ENCODE measurements around the gene PITPNC1.
A peak's percentile ranks its signal among the peaks of the same experiment; 100 is the strongest.

Gene PITPNC1

GRCh38 chr17:67542219-67543114, 165.4 kb downstream of the PITPNC1 start:
- TF ChIP-seq CTCF (IDR thresholded peaks at IDR 0.05; ENCODE audit: insufficient read depth, low read depth, low read length, missing control alignments): no peak
- DNase-seq (ENCODE audit: low read depth): no peak
- no peak overlapping the region for H3K4me3 ChIP-seq (ENCODE audit: low read depth, low read length)

DNA sequence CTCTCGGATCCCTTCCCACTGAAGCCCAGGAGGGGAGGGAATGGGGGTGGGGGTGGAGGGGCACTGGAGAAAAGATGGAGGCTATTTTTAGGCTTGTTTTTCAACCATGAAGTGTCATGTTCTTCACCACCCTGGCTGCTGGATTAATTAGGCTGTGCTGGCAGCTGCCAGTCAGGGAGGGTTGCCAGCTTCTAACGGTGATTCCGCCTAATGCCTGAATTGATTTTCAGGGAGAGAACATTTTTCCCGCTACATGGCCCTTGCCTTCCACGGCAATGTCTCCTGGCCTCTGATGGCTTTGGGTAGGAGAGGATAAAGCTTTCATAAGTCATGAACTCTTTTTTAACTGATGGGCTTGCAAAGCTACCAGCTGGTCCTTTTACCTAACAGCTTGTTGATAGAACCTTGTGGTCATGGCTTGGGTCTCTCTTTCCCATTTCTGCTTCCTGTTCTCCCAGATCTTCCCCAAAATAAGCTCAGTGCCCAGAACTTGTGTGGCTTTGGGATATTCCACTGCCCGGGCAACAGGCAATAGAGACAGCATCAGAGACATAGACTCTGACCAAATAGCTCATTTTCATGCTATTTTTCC, 167.4 kb downstream of the PITPNC1 start:
- DNase-seq (ENCODE audit: low read depth): no peak
- TF ChIP-seq CTCF (IDR thresholded peaks at IDR 0.05; ENCODE audit: insufficient read depth, low read depth, low read length, missing control alignments): no peak
- H3K4me3 ChIP-seq (ENCODE audit: low read depth, low read length): no peak overlapping the region

- TF ChIP-seq CTCF (IDR thresholded peaks at IDR 0.05; ENCODE audit: insufficient read depth, low read depth, low read length, missing control alignments): no peak
- peak; percentile 86 for DNase-seq (ENCODE audit: low read depth)
- H3K4me3 ChIP-seq (ENCODE audit: low read depth, low read length): no peak overlapping the region
Observed at GRCh38 chr17:67546578-67547527, 169.8 kb downstream of the PITPNC1 start.

DNA sequence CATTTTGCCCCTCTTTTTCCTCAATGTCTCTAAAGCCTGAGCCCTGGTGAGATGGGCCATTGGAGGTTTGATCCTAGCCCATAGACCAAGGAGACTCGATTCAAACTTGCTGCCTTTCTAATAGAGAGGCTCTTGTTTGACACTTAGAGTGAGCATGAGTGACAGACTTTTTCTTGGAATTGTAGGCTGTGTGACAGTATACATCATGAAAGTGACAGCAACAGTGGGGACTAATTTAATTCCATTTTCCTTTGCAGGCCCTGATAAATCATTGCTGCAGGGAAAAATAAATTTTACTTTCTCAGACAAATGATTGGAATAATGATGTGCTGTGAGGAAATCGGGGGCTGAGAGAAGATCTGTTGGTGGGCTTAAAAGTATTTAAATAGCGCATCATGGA, 171.6 kb downstream of the PITPNC1 start:
- DNase-seq (ENCODE audit: low read depth): no peak
- TF ChIP-seq CTCF (IDR thresholded peaks at IDR 0.05; ENCODE audit: insufficient read depth, low read depth, low read length, missing control alignments): no peak
- H3K4me3 ChIP-seq (ENCODE audit: low read depth, low read length): no peak overlapping the region

GRCh38 chr17:67549820-67550219, 172.7 kb downstream of the PITPNC1 start:
- no peak for TF ChIP-seq CTCF (IDR thresholded peaks at IDR 0.05; ENCODE audit: insufficient read depth, low read depth, low read length, missing control alignments)
- no peak for DNase-seq (ENCODE audit: low read depth)

DNA sequence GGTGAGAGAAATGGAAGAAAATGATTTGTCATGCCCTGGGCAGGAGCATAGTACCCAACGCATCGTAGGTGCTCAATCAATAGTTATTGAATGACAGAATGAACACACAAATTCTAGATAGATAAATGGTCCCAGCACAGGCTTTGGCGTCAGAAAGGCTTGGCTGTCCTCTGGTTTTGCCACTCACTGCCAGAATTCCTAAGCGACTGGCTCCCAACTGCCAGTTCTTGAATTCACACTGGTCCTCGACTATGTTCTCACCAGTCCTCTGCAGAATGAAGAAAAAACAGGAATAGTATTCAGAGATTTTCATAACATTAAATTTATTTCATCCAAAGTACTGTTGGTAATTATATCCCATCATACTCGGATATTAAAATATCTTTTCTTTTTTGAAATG, 177.6 kb downstream of the PITPNC1 start:
- no peak for TF ChIP-seq CTCF (IDR thresholded peaks at IDR 0.05; ENCODE audit: insufficient read depth, low read depth, low read length, missing control alignments)
- no peak for DNase-seq (ENCODE audit: low read depth)

More at GRCh38 chr17:67549820-67550219, 172.7 kb downstream of the PITPNC1 start:
- H3K4me3 ChIP-seq (ENCODE audit: low read depth, low read length): no peak overlapping the region

More for the DNA sequence above, 177.6 kb downstream of the PITPNC1 start:
- H3K4me3 ChIP-seq (ENCODE audit: low read depth, low read length): no peak overlapping the region
